Brain pericyte (primary cell): ENCODE measurements around the gene CACNA1D.

ENCODE experiments used
- DNase-seq: peaks from one replicate; pipeline ENCODE4 v3.0.0-alpha.2; 2012; ENCODE audit warnings: low read depth, low spot score

The CACNA1D gene

GRCh38 chr3:53577506-53577905 lies 83.1 kb downstream of the CACNA1D start:
- no peak for DNase-seq

GRCh38 chr3:53579636-53580035 lies 85.2 kb downstream of the CACNA1D start:
- no peak for DNase-seq

- no peak for DNase-seq
Measured at GRCh38 chr3:53581671-53582070, 87.3 kb downstream of the CACNA1D start.

GRCh38 chr3:53583161-53583690 lies 88.8 kb downstream of the CACNA1D start:
- no peak for DNase-seq

GRCh38 chr3:53585049-53585448 lies 90.6 kb downstream of the CACNA1D start:
- no peak for DNase-seq

GRCh38 chr3:53585627-53586026 lies 91.2 kb downstream of the CACNA1D start:
- no peak for DNase-seq

GRCh38 chr3:53588122-53588521 lies 93.7 kb downstream of the CACNA1D start:
- no peak for DNase-seq

GRCh38 chr3:53589201-53589600 lies 94.8 kb downstream of the CACNA1D start:
- no peak for DNase-seq

GRCh38 chr3:53589806-53590205 lies 95.4 kb downstream of the CACNA1D start:
- no peak for DNase-seq

GRCh38 chr3:53590606-53591005 lies 96.2 kb downstream of the CACNA1D start:
- DNase-seq = no peak

- DNase-seq = no peak
Measured at GRCh38 chr3:53591646-53592045, 97.2 kb downstream of the CACNA1D start.

- no peak for DNase-seq
Measured at GRCh38 chr3:53592862-53593261, 98.5 kb downstream of the CACNA1D start.

GRCh38 chr3:53593611-53594010 lies 99.2 kb downstream of the CACNA1D start:
- DNase-seq = no peak

- no peak for DNase-seq
Measured at GRCh38 chr3:53594276-53594675, 99.9 kb downstream of the CACNA1D start.

GRCh38 chr3:53595660-53596059 lies 101.2 kb downstream of the CACNA1D start:
- no peak for DNase-seq

- DNase-seq = no peak
Measured at GRCh38 chr3:53597136-53597915, 102.9 kb downstream of the CACNA1D start.

- DNase-seq = no peak
Measured at GRCh38 chr3:53599771-53600170, 105.4 kb downstream of the CACNA1D start.

- no peak for DNase-seq
Measured at GRCh38 chr3:53602866-53603265, 108.5 kb downstream of the CACNA1D start.

- no peak for DNase-seq
Measured at GRCh38 chr3:53604232-53604631, 109.8 kb downstream of the CACNA1D start.

- DNase-seq = no peak
Measured at GRCh38 chr3:53606793-53607192, 112.4 kb downstream of the CACNA1D start.

GRCh38 chr3:53612508-53612907 lies 118.1 kb downstream of the CACNA1D start:
- DNase-seq = no peak

- no peak for DNase-seq
Measured at GRCh38 chr3:53613125-53613524, 118.7 kb downstream of the CACNA1D start.

GRCh38 chr3:53614307-53614706 lies 119.9 kb downstream of the CACNA1D start:
- no peak for DNase-seq

GRCh38 chr3:53616321-53616720 lies 121.9 kb downstream of the CACNA1D start:
- no peak for DNase-seq
